ENCODE data around the gene GASK1A.

DNA sequence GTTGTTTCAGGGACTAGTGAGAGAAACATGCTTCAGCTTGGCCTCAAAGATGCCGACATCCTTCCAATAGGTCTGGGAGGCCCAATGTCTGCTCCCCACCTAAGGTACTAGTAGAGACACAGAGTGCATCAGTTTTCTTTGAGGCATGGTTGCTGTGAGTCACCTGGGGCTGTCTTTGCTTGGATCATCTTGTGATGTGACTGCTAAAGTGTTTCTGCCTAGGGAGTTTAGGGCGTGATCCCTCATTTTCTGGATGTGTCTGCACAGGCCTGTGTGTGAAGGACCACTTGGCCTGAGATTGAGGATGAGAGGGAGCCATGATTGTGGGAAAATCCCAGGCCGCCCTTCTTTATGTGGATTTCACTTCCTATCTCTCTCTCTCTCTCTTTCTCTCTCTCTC lies 4.8 kb downstream of the GASK1A start:
- TF ChIP-seq, protein P1, sequence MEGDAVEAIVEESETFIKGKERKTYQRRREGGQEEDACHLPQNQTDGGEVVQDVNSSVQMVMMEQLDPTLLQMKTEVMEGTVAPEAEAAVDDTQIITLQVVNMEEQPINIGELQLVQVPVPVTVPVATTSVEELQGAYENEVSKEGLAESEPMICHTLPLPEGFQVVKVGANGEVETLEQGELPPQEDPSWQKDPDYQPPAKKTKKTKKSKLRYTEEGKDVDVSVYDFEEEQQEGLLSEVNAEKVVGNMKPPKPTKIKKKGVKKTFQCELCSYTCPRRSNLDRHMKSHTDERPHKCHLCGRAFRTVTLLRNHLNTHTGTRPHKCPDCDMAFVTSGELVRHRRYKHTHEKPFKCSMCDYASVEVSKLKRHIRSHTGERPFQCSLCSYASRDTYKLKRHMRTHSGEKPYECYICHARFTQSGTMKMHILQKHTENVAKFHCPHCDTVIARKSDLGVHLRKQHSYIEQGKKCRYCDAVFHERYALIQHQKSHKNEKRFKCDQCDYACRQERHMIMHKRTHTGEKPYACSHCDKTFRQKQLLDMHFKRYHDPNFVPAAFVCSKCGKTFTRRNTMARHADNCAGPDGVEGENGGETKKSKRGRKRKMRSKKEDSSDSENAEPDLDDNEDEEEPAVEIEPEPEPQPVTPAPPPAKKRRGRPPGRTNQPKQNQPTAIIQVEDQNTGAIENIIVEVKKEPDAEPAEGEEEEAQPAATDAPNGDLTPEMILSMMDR (conservative IDR thresholded peaks at IDR 0.05): no peak
- no peak for TF ChIP-seq EZH2 (IDR thresholded peaks at IDR 0.05; ENCODE audit: low read depth)

Measured in PC-9 (cell line).